GM13977 (cell line): Measurements from ENCODE around the gene CAMTA2.

Experiments used
- DNase-seq: peaks from one replicate; pipeline ENCODE4 v3.0.0; 2012; ENCODE audit warnings: low spot score
- CTCF ChIP-seq: IDR thresholded peaks from 2 replicates; pipeline ENCODE4 v1.5.1; 2012; ENCODE audit warnings: mild to moderate bottlenecking, control low read depth; ENCODE audit not compliant: insufficient read depth; ENCODE audit errors: extremely low read depth, missing control alignments
- in situ Hi-C: fragments of 300-500 bp; cut with MboI; formaldehyde crosslinking; loops from one replicate; pipeline ENCODE4 v1.12.0; 2022; ENCODE audit warnings: low sequenced_read_pairs, low pct_unique_long_range_greater_than_20kb, mixed read lengths, inconsistent platforms; ENCODE audit not compliant: unreplicated experiment

Gene CAMTA2

DNA sequence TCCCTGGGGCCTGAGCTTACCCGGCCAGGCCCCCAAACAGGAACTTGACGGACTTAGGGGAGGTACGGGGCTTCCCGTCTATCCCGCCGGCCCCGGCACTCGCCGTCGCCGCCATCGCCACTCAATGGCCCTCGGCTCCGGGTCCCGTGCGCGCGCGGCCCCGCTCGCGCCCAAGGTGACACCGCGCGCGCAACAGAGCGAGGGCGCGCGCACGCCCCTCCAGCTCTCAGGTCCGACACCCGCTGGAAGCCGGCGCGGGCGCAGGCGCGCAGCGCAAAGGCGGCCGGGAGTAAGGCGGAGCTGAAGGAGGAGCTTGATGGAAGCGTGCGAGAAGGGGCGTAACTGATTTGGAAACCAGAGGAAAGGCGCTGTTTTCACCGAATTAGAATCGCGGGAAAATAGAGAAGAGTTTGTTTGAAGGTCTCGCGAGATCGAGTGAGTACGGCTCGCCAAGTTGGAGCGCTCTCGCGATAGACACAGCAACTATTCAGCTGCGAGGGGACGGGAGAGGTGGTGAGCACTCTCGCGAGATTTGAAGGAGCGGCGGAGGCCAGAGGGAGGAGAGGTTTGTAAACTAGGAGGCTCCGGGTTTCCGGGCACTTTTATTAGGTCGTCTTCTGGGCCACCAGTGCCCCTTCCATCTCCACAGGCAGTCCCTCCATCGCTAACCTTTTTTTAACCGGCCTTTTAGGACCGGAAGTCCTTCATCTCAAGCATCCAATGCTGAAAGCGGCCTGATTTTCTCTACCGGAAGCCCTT is 47.5 kb downstream of the CAMTA2 start, which contains the start of the genes RNF167 and SLC25A11:
RNF167 (plus strand) TSS at position 473 of the 759 bp plus-strand sequence. CDS start 642 bp downstream, outside the sequence.
SLC25A11 (minus strand) TSS at position 251 of the 759 bp plus-strand sequence; CDS start at position 115, 136 bp downstream.
- no peak for TF ChIP-seq CTCF
- in situ Hi-C loops: no loop called here
- DNase-seq: peak; percentile 99

DNA sequence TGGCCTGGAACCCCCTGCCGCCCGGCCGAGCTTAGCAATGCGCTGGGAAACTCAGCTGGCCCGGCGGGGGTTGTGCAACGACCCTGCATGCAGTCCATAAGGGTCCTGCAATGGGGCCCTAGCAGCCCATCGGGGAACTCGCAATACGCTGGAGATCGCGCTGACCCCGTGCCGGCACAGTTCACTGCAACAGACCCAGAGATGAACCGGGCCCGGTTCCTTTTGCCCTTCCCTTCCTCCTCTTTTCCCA is 48.0 kb downstream of the CAMTA2 start:
- DNase-seq: no peak
- in situ Hi-C loops: no loop called here
- TF ChIP-seq CTCF: no peak

- in situ Hi-C loops: no loop called here
- peak; percentile 45 for DNase-seq
- TF ChIP-seq CTCF: no peak
These were observed 48.6 kb downstream of the CAMTA2 start for GRCh38 chr17:4938688-4939545.

- in situ Hi-C loops: no loop called here
- TF ChIP-seq CTCF: no peak
- peak; percentile 15 for DNase-seq
These were observed 49.4 kb downstream of the CAMTA2 start for GRCh38 chr17:4938069-4938491.

GRCh38 chr17:4937553-4937952 is 49.9 kb downstream of the CAMTA2 start:
- no peak for DNase-seq
- in situ Hi-C loops: no loop called here
- TF ChIP-seq CTCF: no peak

- in situ Hi-C loops: no loop called here
- TF ChIP-seq CTCF: no peak
- DNase-seq: no peak
These were observed 51.0 kb downstream of the CAMTA2 start for GRCh38 chr17:4936436-4936835.
